HK-2 (cell line): ENCODE results near the gene KIF3B.
"Not testable (repeated sequence)": the region's sequence is repeated elsewhere in the genome, so short reads cannot be mapped to it uniquely, and the experiment has no call there.

Experiments
- DNase-seq: peaks from one replicate; pipeline ENCODE4 v3.0.0-alpha.2; 2018; ENCODE audit not compliant: unreplicated experiment

The KIF3B gene

GRCh38 chr20:32356622-32357374 is 79.3 kb downstream of the KIF3B start:
- DNase-seq = peak; percentile 17

- DNase-seq = peak; percentile 71
These were observed 80.0 kb downstream of the KIF3B start for GRCh38 chr20:32357375-32357868.

- DNase-seq = peak; percentile 100
These were observed 80.6 kb downstream of the KIF3B start, which contains the start of gene ASXL1 for GRCh38 chr20:32357869-32358631. TSS of gene ASXL1 (plus strand) at chr20:32358331. CDS start at chr20:32358776, 445 bp downstream.

- no peak for DNase-seq
These were observed 81.1 kb downstream of the KIF3B start for GRCh38 chr20:32358632-32358882.

- peak; percentile 80 for DNase-seq
These were observed 81.6 kb downstream of the KIF3B start for GRCh38 chr20:32358883-32359632.

- DNase-seq = no peak
These were observed 82.3 kb downstream of the KIF3B start for GRCh38 chr20:32359633-32360332.

GRCh38 chr20:32360333-32360634 is 82.8 kb downstream of the KIF3B start:
- DNase-seq = no peak

- DNase-seq = no peak
These were observed 85.5 kb downstream of the KIF3B start for GRCh38 chr20:32362901-32363364.

- DNase-seq = no peak
These were observed 86.0 kb downstream of the KIF3B start for GRCh38 chr20:32363492-32363891.

GRCh38 chr20:32364554-32365208 is 87.2 kb downstream of the KIF3B start:
- no peak for DNase-seq

- DNase-seq = no peak
These were observed 88.1 kb downstream of the KIF3B start for GRCh38 chr20:32365564-32365963.

GRCh38 chr20:32366380-32366779 is 88.9 kb downstream of the KIF3B start:
- DNase-seq = no peak

GRCh38 chr20:32368323-32368722 is 90.9 kb downstream of the KIF3B start:
- DNase-seq = no peak

GRCh38 chr20:32368925-32369324 is 91.5 kb downstream of the KIF3B start:
- peak; percentile 33 for DNase-seq

- no peak for DNase-seq
These were observed 93.4 kb downstream of the KIF3B start for GRCh38 chr20:32370897-32371296.

- no peak for DNase-seq
These were observed 101.0 kb downstream of the KIF3B start for GRCh38 chr20:32378461-32378860.

- DNase-seq = not testable (repeated sequence)
These were observed 102.6 kb downstream of the KIF3B start for GRCh38 chr20:32380037-32380436.

GRCh38 chr20:32380745-32381144 is 103.3 kb downstream of the KIF3B start:
- DNase-seq = no peak

- DNase-seq = no peak
These were observed 104.9 kb downstream of the KIF3B start for GRCh38 chr20:32382102-32382950.

GRCh38 chr20:32383441-32383840 is 106.0 kb downstream of the KIF3B start:
- not testable (repeated sequence) for DNase-seq
